Cardiac muscle cell (in vitro differentiated cells and primary cell): ENCODE results near the gene MGAT5B. TPM values are rescaled to one million over a fixed set of nuclear protein-coding genes. Genes with fewer than 3 reads are reported as not detected.

Experiments
- DNase-seq, 2 donors: peaks; one replicate each; pipeline versions ENCODE4 v3.0.0 to v3.0.0-alpha.2; 2010 to 2017; ENCODE audit warnings: low read depth in 1 of 2, low spot score in 1 of 2
- H3K27ac ChIP-seq: fragments of 200-600 bp; sonication (generic); 2 replicates; pipeline ENCODE4 v1.5.1; 2016
- H3K27me3 ChIP-seq: fragments of 200-600 bp; sonication (generic); 2 replicates; pipeline ENCODE4 v1.6.0; 2016; ENCODE audit warnings: control low read depth
- H3K36me3 ChIP-seq: fragments of 200-600 bp; sonication (generic); 2 replicates; pipeline ENCODE4 v1.5.1; 2016; ENCODE audit warnings: control low read depth
- H3K4me1 ChIP-seq: fragments of 200-600 bp; sonication (generic); 2 replicates; pipeline ENCODE4 v1.8.1; 2017; ENCODE audit warnings: low read depth, mild to moderate bottlenecking, mixed run types
- H3K4me3 ChIP-seq: fragments of 200-600 bp; sonication (generic); 2 replicates; pipeline ENCODE4 v1.5.1; 2016; ENCODE audit warnings: mild to moderate bottlenecking
- H3K9me3 ChIP-seq: fragments of 200-600 bp; sonication (generic); 2 replicates; pipeline ENCODE4 v1.5.1; 2017; ENCODE audit warnings: low read depth, mild to moderate bottlenecking, control low read depth
- CTCF ChIP-seq: IDR thresholded peaks from 2 replicates; pipeline ENCODE4 v1.5.1; 2012; ENCODE audit warnings: low read depth, mild to moderate bottlenecking, low read length
- polyA plus RNA-seq: library from polyadenylated mRNA; unstranded; fragments of >200 nt; fragmentation: Nextera tagmentation; extraction: Ambion mirVana; gene quantifications from 2 replicates; pipeline ENCODE4 v1.2.1, GENCODE V29; 2016
- total RNA-seq: library from RNA; depleted of rRNA; stranded (reverse); fragments of >200 nt; gene quantifications from 2 replicates; pipeline ENCODE4 v1.2.3, GENCODE V29; 2016

Gene MGAT5B
- total and polyA plus RNA-seq, 2 experiments from 2014 or later: 0.48 to 0.86 TPM

- no peak for TF ChIP-seq CTCF
- no peak overlapping the region for H3K4me3 ChIP-seq
- H3K27ac ChIP-seq: no peak overlapping the region
These were observed 36.8 kb downstream of the MGAT5B start for GRCh38 chr17:76905036-76905435.

GRCh38 chr17:76905836-76906235, 37.6 kb downstream of the MGAT5B start:
- Histone ChIP-seq H3K4me1 (no peaks in the 10 kb centered on the region), H3K36me3 (no peaks in the 10 kb centered on the region), H3K4me3 (no peak overlapping the region), H3K27me3 (no peaks in the 10 kb centered on the region), H3K9me3 (no peaks in the 10 kb centered on the region), H3K27ac (no peak overlapping the region)
- no peak for TF ChIP-seq CTCF
- DNase-seq: no peak

More at GRCh38 chr17:76905036-76905435, 36.8 kb downstream of the MGAT5B start:
- no peak for DNase-seq
- H3K27me3 ChIP-seq: no peaks in the 10 kb centered on the region
- no peaks in the 10 kb centered on the region for H3K36me3 ChIP-seq
- H3K9me3 ChIP-seq: no peaks in the 10 kb centered on the region
- no peaks in the 10 kb centered on the region for H3K4me1 ChIP-seq

- DNase-seq: no peak
- H3K4me3 ChIP-seq: no peak overlapping the region
- H3K27ac ChIP-seq: no peak overlapping the region
- H3K36me3 ChIP-seq: no peaks in the 10 kb centered on the region
- no peaks in the 10 kb centered on the region for H3K4me1 ChIP-seq
- TF ChIP-seq CTCF: no peak
- H3K27me3 ChIP-seq: no peaks in the 10 kb centered on the region
- H3K9me3 ChIP-seq: no peaks in the 10 kb centered on the region
These were observed 38.3 kb downstream of the MGAT5B start for GRCh38 chr17:76906463-76906862.

- Histone ChIP-seq H3K4me1 (no peaks in the 10 kb centered on the region), H3K9me3 (no peaks in the 10 kb centered on the region), H3K27ac (no peak overlapping the region), H3K27me3 (no peaks in the 10 kb centered on the region), H3K36me3 (no peaks in the 10 kb centered on the region), H3K4me3 (no peak overlapping the region)
- no peak for DNase-seq
- no peak for TF ChIP-seq CTCF
These were observed 39.1 kb downstream of the MGAT5B start for GRCh38 chr17:76907352-76907751.

GRCh38 chr17:76909971-76910760, 42.0 kb downstream of the MGAT5B start:
- H3K4me3 ChIP-seq: no peak overlapping the region
- H3K27me3 ChIP-seq: no peaks in the 10 kb centered on the region
- no peak overlapping the region for H3K27ac ChIP-seq
- peak; percentile 54 to 92 for DNase-seq
- H3K4me1 ChIP-seq: no peaks in the 10 kb centered on the region
- no peaks in the 10 kb centered on the region for H3K36me3 ChIP-seq
- H3K9me3 ChIP-seq: no peaks in the 10 kb centered on the region
- TF ChIP-seq CTCF: no peak
